Activated CD4-positive, CD25-positive, alpha-beta regulatory T cell treated with anti-CD3 and anti-CD28 coated beads, Interleukin-2, amount 50 U/mL, for 24 hours (primary cell): ENCODE data around the gene PRDM15.

ENCODE experiments used
- ATAC-seq, 2 donors: fragments of 150-1000 bp; cut with Tn5 transposase; one replicate each; pipeline ENCODE4 v1.10.0; 2021; ENCODE audit warnings: mild to moderate bottlenecking in 1 of 2, moderate library complexity in 1 of 2

PRDM15 gene

DNA sequence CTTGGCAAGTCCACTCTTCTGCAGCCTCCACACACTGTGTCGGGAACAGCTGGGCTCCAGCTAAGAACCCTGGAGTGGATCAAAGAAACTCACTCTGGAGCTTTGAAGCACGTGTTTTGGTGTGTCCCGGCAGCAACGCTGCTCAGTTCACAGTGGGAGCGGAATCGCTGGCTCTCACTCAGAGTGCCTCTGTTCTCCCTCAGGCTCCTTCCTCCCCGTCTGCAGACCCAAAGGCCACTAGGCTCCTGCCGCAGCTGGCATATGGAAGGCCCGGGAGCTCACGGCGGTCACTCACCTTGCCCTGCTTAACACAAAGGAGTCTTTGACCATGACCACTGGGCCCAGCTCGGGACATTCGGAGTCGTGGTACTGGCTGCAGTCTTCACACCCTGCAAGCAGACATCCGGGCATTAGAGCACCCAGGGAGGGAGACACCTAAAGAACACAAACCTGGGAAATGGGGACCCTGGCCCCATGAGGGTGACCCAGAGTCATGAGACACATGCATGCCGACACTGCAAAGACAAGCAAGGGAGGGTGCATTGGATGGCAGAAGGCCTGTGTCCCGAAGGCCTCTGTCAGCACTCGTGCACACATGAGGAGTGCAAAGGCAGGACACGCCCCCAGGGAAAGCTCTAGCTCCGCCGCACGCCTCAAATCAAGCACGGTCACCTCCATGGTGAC lies 19.7 kb downstream of the PRDM15 start:
- ATAC-seq = no peak

- ATAC-seq = no peak
Observed at GRCh38 chr21:41858466-41859296, 20.5 kb downstream of the PRDM15 start.

- ATAC-seq = no peak
Observed at GRCh38 chr21:41857771-41858300, 21.3 kb downstream of the PRDM15 start.

- ATAC-seq = no peak
Observed at GRCh38 chr21:41856572-41856971, 22.6 kb downstream of the PRDM15 start.

GRCh38 chr21:41854426-41854995 lies 24.6 kb downstream of the PRDM15 start:
- no peak for ATAC-seq

GRCh38 chr21:41852929-41853320 lies 26.2 kb downstream of the PRDM15 start:
- ATAC-seq = no peak

- ATAC-seq = no peak
Observed at GRCh38 chr21:41852151-41852928, 26.8 kb downstream of the PRDM15 start.

GRCh38 chr21:41851090-41851790 lies 27.9 kb downstream of the PRDM15 start:
- no peak for ATAC-seq

- no peak for ATAC-seq
Observed at GRCh38 chr21:41850085-41850484, 29.1 kb downstream of the PRDM15 start.

DNA sequence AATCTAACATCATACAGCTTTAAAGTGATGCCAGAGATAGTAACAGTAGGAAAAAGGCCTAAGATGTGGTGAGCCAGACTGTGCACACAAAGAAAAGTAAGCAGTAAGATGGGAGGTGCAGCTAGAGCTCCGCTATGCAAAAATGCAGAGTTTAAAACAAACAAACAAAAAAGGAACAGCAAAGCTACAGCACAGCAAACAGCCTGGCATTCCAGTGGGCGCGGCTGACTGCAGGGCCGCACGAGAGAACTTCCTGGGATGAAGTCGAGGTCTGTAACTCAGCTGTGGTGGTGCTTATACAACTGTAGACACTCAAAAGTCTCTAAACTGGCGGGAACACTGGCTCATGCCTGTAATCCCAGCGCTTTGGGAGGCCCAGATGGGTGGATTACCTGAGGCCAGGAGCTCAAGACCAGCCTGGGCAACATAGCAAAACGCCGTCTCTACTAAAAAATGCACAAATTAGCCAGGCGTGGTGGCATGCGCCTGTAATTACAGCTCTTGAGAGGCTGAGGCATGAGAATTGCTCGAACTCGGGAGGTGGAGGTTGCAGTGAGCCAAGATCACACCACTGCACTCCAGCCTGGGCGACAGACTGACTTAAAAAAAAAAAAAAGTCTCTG lies 30.1 kb downstream of the PRDM15 start:
- ATAC-seq = no peak

DNA sequence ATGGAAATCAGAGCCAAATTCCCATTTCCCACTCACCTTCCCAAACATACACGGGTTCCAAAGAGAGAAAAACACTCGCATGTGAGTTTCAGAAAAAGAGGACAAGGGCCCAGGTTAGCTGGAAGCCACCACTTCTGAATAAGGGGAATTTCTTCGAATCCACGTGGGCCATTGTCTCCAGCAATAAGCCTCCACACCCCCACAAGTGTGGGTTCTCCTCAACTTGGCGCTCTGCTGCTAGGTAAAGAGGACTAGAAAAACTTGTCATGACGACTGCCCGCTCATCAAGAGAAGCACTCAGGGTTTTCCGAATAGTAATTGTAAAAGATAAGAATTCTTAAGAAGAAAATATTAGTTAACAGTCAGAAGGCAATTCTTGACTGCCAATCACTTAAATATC lies 30.6 kb downstream of the PRDM15 start:
- no peak for ATAC-seq

DNA sequence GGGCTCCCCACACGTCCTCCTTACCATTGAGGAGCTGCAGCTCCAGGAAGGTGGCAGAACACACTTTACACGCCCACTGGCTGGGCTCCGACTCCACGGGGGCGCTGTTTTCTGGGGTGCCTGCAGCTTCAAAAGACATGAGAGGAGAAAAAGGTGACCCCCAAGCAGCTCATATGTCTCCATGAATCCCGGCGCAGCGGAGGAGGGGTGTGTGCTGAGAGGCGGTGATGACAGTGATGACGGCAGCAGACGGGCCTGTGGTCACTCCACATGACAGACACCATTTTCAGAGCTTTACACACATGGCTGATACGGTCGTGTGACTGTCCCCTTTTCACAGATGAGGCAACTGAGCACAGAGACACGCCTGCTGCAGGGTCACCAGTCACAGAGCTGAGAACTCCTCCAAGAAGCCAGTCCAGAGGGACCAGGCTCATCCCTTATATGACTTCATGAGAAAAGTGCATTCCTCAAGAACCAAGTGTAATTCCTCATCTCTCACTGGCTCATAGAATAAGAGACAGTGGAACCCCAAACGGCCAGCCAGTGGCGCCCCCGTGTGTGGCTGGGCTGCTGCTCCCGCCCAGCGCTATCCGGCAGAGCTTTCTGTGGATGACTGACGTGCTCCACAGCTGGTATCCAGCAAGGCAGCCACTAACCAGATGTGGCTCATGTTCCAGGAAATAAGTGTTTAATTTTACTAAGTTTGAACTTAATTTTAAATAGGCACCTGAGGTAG lies 31.9 kb downstream of the PRDM15 start:
- ATAC-seq = no peak

DNA sequence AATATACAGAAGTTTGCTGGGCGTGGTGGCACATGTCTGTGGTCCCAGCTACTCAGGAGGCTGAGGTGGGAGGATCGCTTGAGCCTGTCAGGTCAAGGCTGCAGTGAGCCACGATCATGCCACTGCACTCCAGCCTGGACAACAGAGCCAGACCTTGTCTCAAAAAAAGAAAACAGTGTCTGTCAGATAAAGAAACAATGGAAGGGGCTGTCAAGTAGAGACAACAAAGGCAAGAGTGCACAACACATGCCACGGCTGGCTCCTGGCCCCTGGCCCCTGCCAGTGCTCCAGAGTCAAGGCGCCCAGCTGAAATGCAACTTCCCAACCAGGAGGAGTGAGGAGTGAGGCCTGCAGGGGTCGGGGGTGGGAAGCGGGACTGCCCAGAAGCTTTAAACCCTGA lies 32.6 kb downstream of the PRDM15 start:
- no peak for ATAC-seq

DNA sequence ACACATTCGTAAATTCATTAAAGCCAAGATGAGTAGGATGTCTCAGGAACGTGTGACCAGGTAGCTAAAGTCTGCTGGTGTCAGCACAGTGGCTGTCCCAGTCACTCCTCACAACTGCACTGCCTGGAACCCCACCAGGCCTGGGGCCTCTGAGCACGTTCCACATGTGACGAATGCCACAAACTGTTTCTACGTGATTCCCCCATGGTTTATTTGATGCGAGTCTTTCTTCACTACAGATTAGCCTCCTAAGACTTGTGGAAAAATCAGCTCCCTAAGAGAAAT lies 33.2 kb downstream of the PRDM15 start:
- ATAC-seq = no peak

DNA sequence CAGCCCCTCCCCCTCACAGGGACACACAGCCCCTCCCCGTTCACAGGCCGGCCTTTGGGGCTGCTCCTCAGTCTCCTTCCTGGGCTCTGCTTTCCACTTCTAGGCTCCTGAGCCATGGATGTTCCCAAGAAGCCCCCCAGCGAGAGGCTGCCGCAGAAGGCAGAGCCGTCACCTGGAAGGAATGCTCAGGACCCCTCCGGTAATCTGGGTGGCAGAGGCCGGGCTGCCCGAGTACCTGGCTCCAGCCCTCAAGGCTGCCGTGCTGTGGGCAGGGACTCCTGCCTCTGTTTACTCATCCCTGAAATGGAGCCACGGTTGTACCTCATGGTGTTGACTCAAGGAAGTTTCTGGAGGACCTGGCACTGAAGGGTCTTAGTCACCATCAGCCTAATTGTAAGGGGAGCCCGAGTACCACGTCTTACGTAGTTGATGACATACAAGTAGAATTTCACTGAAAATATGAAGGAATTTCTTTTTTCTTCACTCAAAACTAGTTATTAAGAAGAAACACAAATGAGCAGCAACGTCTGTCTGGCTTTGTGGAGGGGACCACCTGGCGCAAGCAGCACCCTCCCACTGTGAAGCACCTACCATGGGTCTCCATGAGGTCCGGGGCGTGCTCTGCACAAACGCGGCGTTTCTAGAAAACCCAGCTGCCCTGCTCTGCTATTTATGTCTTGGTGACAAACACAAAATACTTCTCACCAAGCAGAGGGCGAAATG lies 33.7 kb downstream of the PRDM15 start:
- ATAC-seq = no peak

- ATAC-seq = no peak
Observed at GRCh38 chr21:41843584-41843983, 35.6 kb downstream of the PRDM15 start.

DNA sequence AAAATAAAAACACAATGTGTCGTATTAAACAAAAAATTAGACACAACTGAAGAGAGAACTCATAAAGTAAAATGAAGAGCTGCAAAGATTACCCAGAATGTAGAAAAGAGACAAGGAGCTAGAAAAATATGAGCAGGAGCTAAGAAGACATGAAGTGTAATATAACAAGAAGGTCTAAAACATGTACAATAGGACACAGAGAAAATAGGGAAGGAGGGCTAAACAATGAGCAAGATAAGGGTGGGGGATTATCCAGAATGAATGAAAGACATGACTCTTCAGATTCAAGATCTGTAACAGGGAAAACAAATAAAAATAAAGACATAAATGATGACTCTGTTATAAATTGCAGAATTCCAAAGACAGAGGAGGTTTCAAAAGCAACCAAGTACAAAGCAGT lies 38.3 kb downstream of the PRDM15 start:
- ATAC-seq = no peak

DNA sequence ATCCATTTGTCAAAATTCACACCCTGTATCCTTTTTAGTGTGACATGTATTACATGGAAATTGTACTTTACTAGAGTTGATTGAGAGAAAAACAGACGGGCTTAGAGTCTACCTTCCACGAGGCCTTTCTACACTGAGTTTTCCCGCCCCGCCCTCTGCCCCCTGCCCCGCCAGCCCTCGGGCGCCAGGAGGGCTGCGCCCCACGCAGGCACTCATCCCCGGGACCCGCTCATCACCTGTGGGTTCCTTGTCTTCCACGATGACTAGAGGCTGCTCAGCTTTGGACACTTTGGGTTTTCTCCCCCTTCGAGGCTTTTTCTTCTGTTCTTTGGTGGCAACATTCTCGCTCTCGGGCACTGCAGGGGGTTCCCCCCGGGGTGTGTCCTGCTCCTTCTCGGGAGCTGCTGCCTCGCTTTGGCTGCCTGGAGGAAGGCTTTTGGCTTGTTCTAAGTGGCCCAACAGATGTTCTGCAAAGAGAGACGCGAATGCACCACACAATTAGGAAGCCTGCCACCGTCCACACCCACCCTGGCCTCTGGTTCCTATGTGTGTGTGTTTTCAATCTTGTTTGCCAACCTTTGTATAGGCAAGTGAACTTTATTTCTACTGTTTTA lies 39.6 kb downstream of the PRDM15 start:
- ATAC-seq = no peak

- ATAC-seq = no peak
Observed at GRCh38 chr21:41837756-41838297, 41.3 kb downstream of the PRDM15 start.
